Natural killer cell (primary cell): ENCODE measurements around the gene GAB2. TPM values are rescaled to one million over a fixed set of nuclear protein-coding genes. Genes with fewer than 3 reads are reported as not detected.

Source experiments
- ATAC-seq, 3 donors: fragments of 150-1000 bp in 2 of 3; fragments of 200-7000 bp in 1 of 3; cut with Tn5 transposase; 1 replicate in 1 of 3; 2 replicates in 2 of 3; pipeline ENCODE4 v1.10.0; 2021; ENCODE audit warnings: mild to moderate bottlenecking in 2 of 3, moderate library complexity in 2 of 3
- DNase-seq, 2 donors: peaks; one replicate each; pipeline versions ENCODE4 v3.0.0 to v3.0.0-alpha.2; 2013 to 2021; ENCODE audit warnings: mixed read lengths in 1 of 2
- H3K27ac ChIP-seq: one replicate; pipeline ENCODE4 v1.5.1; 2013; ENCODE audit warnings: mild to moderate bottlenecking, low read length
- H3K27me3 ChIP-seq: one replicate; pipeline ENCODE4 v1.6.1; 2013; ENCODE audit warnings: low read length; ENCODE audit not compliant: control insufficient read depth, insufficient read depth
- H3K36me3 ChIP-seq: one replicate; pipeline ENCODE4 v1.6.1; 2013; ENCODE audit warnings: low read length; ENCODE audit not compliant: control insufficient read depth, insufficient read depth
- H3K4me1 ChIP-seq: one replicate; pipeline ENCODE4 v1.6.1; 2013; ENCODE audit warnings: low read length; ENCODE audit not compliant: control insufficient read depth, insufficient read depth
- H3K4me3 ChIP-seq: one replicate; pipeline ENCODE4 v1.5.1; 2013; ENCODE audit warnings: low read length
- H3K9me3 ChIP-seq: one replicate; pipeline ENCODE4 v1.6.1; 2013; ENCODE audit warnings: low read length; ENCODE audit not compliant: control insufficient read depth, insufficient read depth
- H3K27ac Mint-ChIP-seq, 2 donors: one replicate each; pipeline ENCODE4 v1.8.0; 2022; ENCODE audit warnings: mild to moderate bottlenecking in 2 of 2, mixed read lengths in 2 of 2, moderate library complexity in 1 of 2
- H3K27me3 Mint-ChIP-seq, 2 donors: one replicate each; pipeline ENCODE4 v1.8.0; 2022; ENCODE audit warnings: low read depth in 2 of 2, mixed read lengths in 2 of 2
- H3K36me3 Mint-ChIP-seq: one replicate; pipeline ENCODE4 v1.8.0; 2022; ENCODE audit warnings: mixed read lengths
- H3K4me1 Mint-ChIP-seq, 2 donors: one replicate each; pipeline ENCODE4 v1.8.0; 2022; ENCODE audit warnings: mixed read lengths in 2 of 2
- H3K4me3 Mint-ChIP-seq: one replicate; pipeline ENCODE4 v1.8.0; 2022; ENCODE audit warnings: mild to moderate bottlenecking, moderate library complexity, mixed read lengths
- H3K9me3 Mint-ChIP-seq, 2 donors: one replicate each; pipeline ENCODE4 v1.8.0; 2022; ENCODE audit warnings: mixed read lengths in 2 of 2
- CTCF ChIP-seq: fragments of 200-600 bp; IDR thresholded peaks from one replicate; pipeline ENCODE4 v1.8.0; 2022; ENCODE audit warnings: antibody characterized with exemption
- WGBS: methylation state at CpG from one replicate; pipeline ENCODE4 v1.1.7; 2013; ENCODE audit warnings: missing lambda C conversion rate; ENCODE audit not compliant: insufficient coverage; 5-methylcytosine and 5-hydroxymethylcytosine counted together
- intact Hi-C: fragments of 100-400 bp; cut with micrococcal nuclease; formaldehyde crosslinking; loops from one replicate; pipeline ENCODE4 v1.14.2; 2022
- total RNA-seq, 4 donors: library from RNA; stranded (reverse); fragments of 120-200 nt in 1 of 4; gene quantifications; one replicate each; pipeline versions ENCODE4 v1.2.3 to v1.2.4, GENCODE V29; 2013 to 2022

Gene GAB2
- total RNA-seq, 3 donors from 2014 or later (not counting 1 experiment from before 2014, with no cell fraction given): 4.3 to 58.4 (median 8.1) TPM

DNA sequence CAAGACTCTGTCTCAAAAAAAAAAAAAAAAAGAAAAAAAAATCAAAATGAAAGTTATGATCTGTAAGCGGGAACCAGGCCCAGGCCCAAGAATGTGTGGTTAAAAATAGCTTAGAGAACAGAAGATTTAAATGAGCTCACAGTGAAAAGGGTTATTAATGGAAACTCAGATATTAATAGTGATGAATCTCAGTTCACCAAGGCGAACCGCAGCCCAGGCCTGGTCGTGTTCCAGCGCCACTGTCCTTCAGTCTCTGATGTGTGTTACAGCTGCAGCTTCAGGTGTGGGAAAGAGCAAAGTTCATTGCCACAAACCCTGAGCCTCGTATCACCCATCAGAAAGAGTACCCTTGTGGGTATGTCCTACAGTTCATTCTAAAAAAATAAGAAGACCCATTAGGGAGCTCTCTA, 107.1 kb downstream of the GAB2 start:
- Mint-ChIP-seq H3K36me3 (no peaks in the 10 kb centered on the region), H3K27ac (no peak overlapping the region), H3K4me3 (no peak overlapping the region), H3K27me3 (no peaks in the 10 kb centered on the region), H3K4me1 (no peaks in the 10 kb centered on the region), H3K9me3 (no peaks in the 10 kb centered on the region)
- Histone ChIP-seq H3K4me3 (no peak overlapping the region), H3K9me3 (no peaks in the 10 kb centered on the region), H3K4me1 (no peaks in the 10 kb centered on the region), H3K36me3 (no peaks in the 10 kb centered on the region), H3K27me3 (no peaks in the 10 kb centered on the region), H3K27ac (no peak overlapping the region)
- ATAC-seq (no peak), DNase-seq (no peak)
- intact Hi-C loops: no loop called here
- TF ChIP-seq CTCF: no peak
- 50% methylated on average over 6 of the region's 6 CpGs for WGBS

DNA sequence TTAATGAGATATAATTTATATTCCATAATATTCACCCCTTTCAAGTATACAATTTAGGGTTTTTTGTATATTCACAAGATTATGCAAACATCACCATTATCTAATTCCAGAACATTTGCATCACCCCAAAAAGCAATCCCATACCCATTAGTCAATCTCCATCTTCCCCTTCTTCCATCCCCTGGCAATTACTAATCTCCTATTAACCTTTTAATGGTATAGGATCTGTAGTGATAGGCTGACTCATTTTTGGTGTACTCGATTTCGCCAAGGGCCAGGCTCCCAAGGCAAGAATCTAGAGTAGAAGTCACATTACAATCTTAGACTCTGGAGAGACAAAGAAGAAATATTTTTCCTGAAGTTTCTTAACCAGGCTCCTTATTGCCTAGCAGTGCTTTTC, 113.4 kb downstream of the GAB2 start:
- no peaks in the 10 kb centered on the region for H3K36me3 ChIP-seq
- intact Hi-C loops: no loop called here
- no peak for DNase-seq
- Mint-ChIP-seq H3K27ac (no peak overlapping the region), H3K9me3 (no peaks in the 10 kb centered on the region), H3K27me3 (peaks cover 3 to 5% of the 10 kb centered on the region in 2 donors), H3K4me3 (no peak overlapping the region), H3K36me3 (no peaks in the 10 kb centered on the region), H3K4me1 (no peaks in the 10 kb centered on the region)
- no peak overlapping the region for H3K4me3 ChIP-seq
- H3K27ac ChIP-seq: no peak overlapping the region
- 100% methylated on average over 2 of the region's 2 CpGs for WGBS
- no peaks in the 10 kb centered on the region for H3K4me1 ChIP-seq
- ATAC-seq: no peak
- no peaks in the 10 kb centered on the region for H3K9me3 ChIP-seq
- H3K27me3 ChIP-seq: no peaks in the 10 kb centered on the region
- TF ChIP-seq CTCF: no peak

DNA sequence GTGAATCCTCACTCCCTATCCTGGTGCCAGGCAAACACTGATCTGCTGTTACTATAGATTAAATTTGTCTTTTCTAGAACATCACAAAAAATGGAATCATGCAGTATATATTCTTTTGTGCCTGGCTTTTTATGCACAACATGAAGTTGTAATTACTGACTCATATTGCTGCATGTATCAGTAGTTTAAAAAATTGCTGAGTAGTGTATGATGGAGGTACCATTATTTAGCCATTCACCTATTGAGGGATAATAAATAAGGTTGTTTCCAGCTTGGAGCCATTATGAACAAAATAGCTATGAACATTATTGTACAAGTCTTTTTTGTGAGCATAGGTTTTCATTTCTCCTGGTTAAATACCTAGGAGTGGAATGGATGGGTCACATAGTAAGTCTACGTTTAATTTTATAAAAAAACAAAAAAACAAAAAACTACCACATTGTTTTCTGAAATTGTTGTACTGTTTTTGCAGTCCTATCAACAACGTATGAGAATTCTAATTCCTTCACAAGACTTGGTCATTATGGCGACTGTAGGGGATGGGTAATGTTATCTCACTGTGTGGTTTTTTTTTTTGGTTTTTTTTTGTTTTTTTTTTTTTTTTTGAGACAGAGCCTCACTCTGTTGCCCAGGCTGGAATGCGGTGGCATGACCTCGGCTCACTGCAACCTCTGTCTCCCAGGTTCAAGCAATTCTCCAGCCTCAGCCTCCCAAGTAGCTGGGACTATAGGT, 117.3 kb downstream of the GAB2 start:
- TF ChIP-seq CTCF: no peak
- ATAC-seq (no peak), DNase-seq (no peak)
- Mint-ChIP-seq H3K9me3 (no peaks in the 10 kb centered on the region), H3K27ac (no peak overlapping the region), H3K4me1 (no peaks in the 10 kb centered on the region), H3K27me3 (peaks cover 3 to 5% of the 10 kb centered on the region in 2 donors), H3K36me3 (no peaks in the 10 kb centered on the region), H3K4me3 (no peak overlapping the region)
- no peak overlapping the region for H3K4me3 ChIP-seq
- H3K4me1 ChIP-seq: no peaks in the 10 kb centered on the region
- no peaks in the 10 kb centered on the region for H3K27me3 ChIP-seq
- intact Hi-C loops: no loop called here
- 86% methylated on average over 3 of the region's 5 CpGs for WGBS
- no peaks in the 10 kb centered on the region for H3K36me3 ChIP-seq
- no peak overlapping the region for H3K27ac ChIP-seq
- H3K9me3 ChIP-seq: no peaks in the 10 kb centered on the region
